CD4-positive, CD25-positive, alpha-beta regulatory T cell (primary cell): ENCODE measurements around the gene HECTD4. TPM values are rescaled to one million over a fixed set of nuclear protein-coding genes. Genes with fewer than 3 reads are reported as not detected.

Experiments
- ATAC-seq, 2 donors: fragments of 150-1000 bp; cut with Tn5 transposase; one replicate each; pipeline ENCODE4 v1.10.0; 2021; ENCODE audit warnings: low read depth in 2 of 2, moderate number of reproducible peaks in 2 of 2, moderate library complexity in 1 of 2
- DNase-seq, 3 donors: peaks; one replicate each; pipeline versions ENCODE4 v3.0.0 to v3.0.0-alpha.2; 2012 to 2022; ENCODE audit warnings: mixed read lengths in 1 of 3
- H3K27ac ChIP-seq: one replicate; pipeline ENCODE4 v1.7.0; 2013; ENCODE audit warnings: mild to moderate bottlenecking, low read length; ENCODE audit not compliant: insufficient read depth, poor library complexity, severe bottlenecking
- H3K27me3 ChIP-seq: one replicate; pipeline ENCODE4 v1.7.0; 2013; ENCODE audit warnings: low read length; ENCODE audit not compliant: control insufficient read depth, insufficient read depth
- H3K36me3 ChIP-seq: one replicate; pipeline ENCODE4 v1.7.0; 2013; ENCODE audit warnings: mild to moderate bottlenecking, low read length, moderate library complexity; ENCODE audit not compliant: control insufficient read depth, insufficient read depth
- H3K4me1 ChIP-seq: 2 replicates; pipeline ENCODE4 v1.7.0; 2013; ENCODE audit warnings: mild to moderate bottlenecking, low read length; ENCODE audit not compliant: insufficient read depth, control insufficient read depth, poor library complexity, severe bottlenecking
- H3K4me3 ChIP-seq: one replicate; pipeline ENCODE4 v1.7.0; 2013; ENCODE audit warnings: low read depth, mild to moderate bottlenecking, low read length, moderate library complexity
- H3K9me3 ChIP-seq, 2 experiments: 1 replicate in 1 of 2; 2 replicates in 1 of 2; pipeline ENCODE4 v1.7.0; 2013; ENCODE audit warnings: low read length in 2 of 2, mild to moderate bottlenecking in 1 of 2, moderate library complexity in 1 of 2; ENCODE audit not compliant: control insufficient read depth in 2 of 2
- H3K27ac Mint-ChIP-seq, 3 donors: one replicate each; pipeline ENCODE4 v1.8.0; 2020 to 2022; ENCODE audit warnings: mild to moderate bottlenecking in 3 of 3, mixed read lengths in 3 of 3, moderate library complexity in 2 of 3
- H3K27me3 Mint-ChIP-seq: one replicate; pipeline ENCODE4 v1.8.0; 2022; ENCODE audit warnings: mild to moderate bottlenecking, mixed read lengths
- H3K36me3 Mint-ChIP-seq: one replicate; pipeline ENCODE4 v1.8.0; 2020; ENCODE audit warnings: mixed read lengths
- H3K4me1 Mint-ChIP-seq, 4 donors: one replicate each; pipeline ENCODE4 v1.8.0; 2020 to 2022; ENCODE audit warnings: mixed read lengths in 4 of 4, mild to moderate bottlenecking in 1 of 4
- H3K4me3 Mint-ChIP-seq, 4 donors: one replicate each; pipeline ENCODE4 v1.8.0; 2020 to 2022; ENCODE audit warnings: mild to moderate bottlenecking in 4 of 4, mixed read lengths in 4 of 4, moderate library complexity in 3 of 4
- H3K9me3 Mint-ChIP-seq, 7 donors: one replicate each; pipeline ENCODE4 v1.8.0; 2020 to 2022; ENCODE audit warnings: mixed read lengths in 7 of 7, mild to moderate bottlenecking in 3 of 7, moderate library complexity in 2 of 7
- polyA plus RNA-seq, 4 donors: library from polyadenylated mRNA; unstranded; fragments of 300-500 nt; fragmentation: Illumina TruSeq; gene quantifications; one replicate each; pipeline ENCODE4 v1.2.3, GENCODE V29; 2021
- total RNA-seq: library from RNA; stranded (reverse); gene quantifications from one replicate; pipeline ENCODE4 v1.2.3, GENCODE V29; 2022

HECTD4 gene
- total and polyA plus RNA-seq, 5 donors from 2014 or later, result 2.1 to 59.3 (median 2.7) TPM

DNA sequence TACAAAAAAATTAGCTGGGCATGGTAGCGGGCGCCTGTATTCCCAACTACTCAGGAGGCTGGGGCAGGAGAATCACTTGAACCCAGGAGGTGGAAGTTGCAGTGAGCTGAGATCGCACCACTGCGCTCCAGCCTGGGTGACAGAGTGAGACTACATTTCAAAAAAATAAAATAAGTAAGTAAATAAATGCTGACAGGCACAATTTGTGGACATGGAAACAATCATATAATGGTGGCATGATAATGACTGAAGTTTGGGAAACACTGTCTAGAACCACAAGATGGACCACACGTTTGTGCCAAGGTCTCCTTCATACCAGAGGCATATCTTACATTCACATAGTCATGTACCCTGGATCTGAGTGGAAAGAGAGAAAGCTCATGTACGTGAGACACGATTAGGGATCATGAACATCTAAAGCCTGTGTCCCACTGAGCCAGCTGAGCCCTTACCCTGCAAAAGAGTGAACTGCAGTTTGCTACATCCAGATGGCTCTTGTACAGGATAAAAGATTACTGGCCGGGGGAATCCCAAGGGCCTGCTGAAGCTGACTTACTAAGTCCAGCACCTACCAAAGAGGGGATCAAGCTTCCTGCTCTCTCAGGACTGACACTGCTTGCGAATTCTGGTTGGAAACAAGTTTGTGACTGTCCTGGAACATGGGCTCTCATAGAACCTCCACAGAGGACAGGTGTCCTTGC lies 194.0 kb downstream of the HECTD4 start:
- Histone ChIP-seq H3K27ac (no peak overlapping the region), H3K4me3 (no peak overlapping the region), H3K4me1 (no peaks in the 10 kb centered on the region), H3K27me3 (no peaks in the 10 kb centered on the region), H3K36me3 (peaks cover 36% of the 10 kb centered on the region), H3K9me3 (no peaks in the 10 kb centered on the region)
- Mint-ChIP-seq H3K4me1 (no peaks in the 10 kb centered on the region), H3K9me3 (no peaks in the 10 kb centered on the region), H3K27me3 (no peaks in the 10 kb centered on the region), H3K27ac (peak overlapping the region in 1 of 3 donors; percentile 37), H3K36me3 (peaks cover 44% of the 10 kb centered on the region), H3K4me3 (no peak overlapping the region)
- DNase-seq, result no peak
- ATAC-seq, result no peak

DNA sequence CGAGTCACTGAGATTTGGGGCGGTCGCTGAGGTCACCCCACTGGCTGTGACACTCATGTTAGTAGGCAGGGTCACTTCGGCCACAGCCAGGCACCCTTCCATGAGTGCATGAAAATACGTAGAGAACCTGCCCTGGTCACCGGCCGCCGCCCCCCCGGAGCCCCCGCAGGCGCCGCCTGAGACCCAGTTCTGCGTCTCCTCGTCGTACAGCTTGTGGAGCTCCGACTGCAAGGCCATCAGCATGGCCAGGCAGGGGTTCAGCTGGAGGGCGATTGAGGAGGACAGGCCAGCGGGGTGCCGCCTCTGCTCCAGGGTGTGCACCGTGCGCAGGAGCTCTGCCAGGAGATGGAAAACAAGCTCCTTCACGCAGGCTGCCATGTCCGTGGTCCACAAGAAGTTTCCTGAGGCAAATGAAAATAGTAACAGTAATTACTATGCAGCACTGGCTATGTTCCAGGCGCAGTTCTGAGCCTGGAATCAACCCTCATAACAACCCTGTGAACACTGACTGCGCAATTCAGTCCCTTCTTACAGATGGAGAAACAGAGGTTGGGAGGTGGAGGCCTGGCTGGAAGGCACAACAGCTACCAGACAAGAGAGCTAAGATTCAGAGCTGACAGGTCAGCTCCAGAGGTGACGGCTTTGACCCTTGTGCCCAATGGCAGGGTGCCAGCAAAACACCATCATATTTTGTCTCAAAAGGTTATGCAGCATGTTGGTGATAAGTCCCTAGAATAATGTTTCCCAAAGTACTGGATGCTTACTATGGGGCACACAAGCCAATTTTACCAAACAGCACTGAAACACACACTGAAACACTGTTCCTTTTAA lies 196.9 kb downstream of the HECTD4 start:
- no peak for ATAC-seq
- Mint-ChIP-seq H3K27ac (peak overlapping the region in 2 of 3 donors; percentile 26 to 42), H3K9me3 (no peaks in the 10 kb centered on the region), H3K36me3 (peaks cover 33% of the 10 kb centered on the region), H3K4me1 (no peaks in the 10 kb centered on the region), H3K4me3 (no peak overlapping the region), H3K27me3 (no peaks in the 10 kb centered on the region)
- no peaks in the 10 kb centered on the region for H3K9me3 ChIP-seq
- H3K27ac ChIP-seq, result no peak overlapping the region
- no peak overlapping the region for H3K4me3 ChIP-seq
- H3K36me3 ChIP-seq, result peaks cover 16% of the 10 kb centered on the region
- no peak for DNase-seq
- H3K4me1 ChIP-seq, result no peaks in the 10 kb centered on the region
- H3K27me3 ChIP-seq, result no peaks in the 10 kb centered on the region

DNA sequence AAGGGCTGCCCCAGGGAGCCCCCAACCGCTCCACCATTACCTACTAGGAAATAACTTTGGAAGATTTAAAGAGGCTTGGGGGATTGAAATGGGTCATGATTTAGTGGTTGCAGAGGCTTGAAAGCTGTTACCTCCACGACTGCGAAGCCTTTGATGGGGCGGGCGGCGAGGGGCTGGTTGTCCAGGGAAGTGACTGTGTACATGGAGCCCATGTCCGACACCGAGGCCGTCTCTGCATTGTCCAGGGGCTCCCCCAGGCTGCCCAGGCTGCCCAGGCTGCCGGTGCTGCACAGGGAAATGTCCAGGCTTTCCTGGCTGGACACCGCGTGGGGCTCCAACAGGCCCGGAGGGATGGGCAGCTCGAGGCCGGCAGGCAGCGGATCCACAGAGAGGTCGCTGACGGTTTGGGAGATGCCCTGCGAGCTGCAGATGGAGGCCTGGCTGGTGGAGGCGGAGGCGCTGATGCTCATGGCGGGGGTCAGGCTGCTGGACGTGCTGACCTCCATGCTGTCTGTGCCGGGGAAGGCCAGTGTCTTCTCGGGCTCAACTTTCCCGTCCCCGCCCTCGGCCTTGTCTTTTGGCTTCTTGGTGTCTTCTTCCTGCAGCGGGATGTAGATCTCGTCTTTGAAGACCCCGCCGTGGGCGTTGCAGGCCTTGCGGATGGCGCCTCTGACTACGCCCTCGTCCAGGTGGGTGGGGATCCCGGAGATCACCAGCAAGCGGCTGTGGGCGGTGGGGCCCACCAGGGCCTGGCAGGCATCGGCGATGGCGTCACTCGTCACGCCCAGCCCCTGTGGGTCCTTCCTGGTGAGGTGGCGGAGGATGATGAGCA lies 198.0 kb downstream of the HECTD4 start:
- Mint-ChIP-seq H3K36me3 (peaks cover 29% of the 10 kb centered on the region), H3K4me1 (no peaks in the 10 kb centered on the region), H3K27ac (no peak overlapping the region), H3K27me3 (no peaks in the 10 kb centered on the region), H3K4me3 (no peak overlapping the region), H3K9me3 (no peaks in the 10 kb centered on the region)
- H3K4me3 ChIP-seq, result no peak overlapping the region
- no peaks in the 10 kb centered on the region for H3K4me1 ChIP-seq
- H3K27me3 ChIP-seq, result no peaks in the 10 kb centered on the region
- ATAC-seq (no peak), DNase-seq (no peak)
- H3K9me3 ChIP-seq, result no peaks in the 10 kb centered on the region
- peaks cover 21% of the 10 kb centered on the region for H3K36me3 ChIP-seq
- H3K27ac ChIP-seq, result no peak overlapping the region

DNA sequence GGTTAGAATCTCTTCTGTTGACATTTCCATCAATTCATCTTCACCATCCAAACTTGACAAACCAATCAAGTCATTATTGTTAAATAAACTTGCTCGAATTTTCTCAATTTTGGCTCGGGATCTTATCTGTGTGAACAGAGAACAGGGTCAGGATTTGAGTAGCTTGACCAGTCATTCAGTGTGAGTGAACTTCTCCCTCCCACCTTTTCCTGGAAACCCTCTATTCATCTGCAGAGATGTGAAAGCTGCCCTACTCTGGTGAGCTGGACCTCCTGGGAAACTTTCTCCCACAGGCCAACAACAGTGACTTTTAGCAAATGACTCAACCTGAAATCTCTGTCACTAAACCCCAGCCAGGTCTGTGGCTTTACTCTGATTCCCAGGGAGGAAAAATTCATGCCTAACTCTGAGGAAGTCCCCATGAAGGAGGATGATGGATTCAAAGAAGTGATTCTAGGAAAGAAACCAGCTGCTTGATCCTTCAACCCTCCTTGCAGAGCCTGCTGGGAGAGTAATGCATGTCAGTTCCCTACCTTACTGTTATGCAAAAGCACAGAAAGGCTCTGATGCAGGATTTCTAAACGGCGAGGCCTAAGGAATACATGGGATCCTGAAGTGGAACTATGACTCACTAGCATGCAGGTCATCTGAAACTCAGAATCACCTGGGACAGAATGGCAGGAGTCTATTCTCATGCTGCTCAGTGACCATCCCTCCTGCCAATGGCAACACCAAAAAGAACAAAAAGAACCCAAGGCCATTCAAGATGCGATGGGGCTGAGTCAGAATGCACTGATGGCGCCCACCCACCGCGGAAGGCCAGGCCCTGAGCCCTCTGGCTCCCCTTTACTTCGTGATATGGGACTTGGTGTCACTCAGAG lies 198.8 kb downstream of the HECTD4 start:
- Histone ChIP-seq H3K4me3 (no peak overlapping the region), H3K27me3 (no peaks in the 10 kb centered on the region), H3K27ac (no peak overlapping the region), H3K4me1 (no peaks in the 10 kb centered on the region), H3K36me3 (peaks cover 26% of the 10 kb centered on the region), H3K9me3 (no peaks in the 10 kb centered on the region)
- ATAC-seq (no peak), DNase-seq (no peak)
- H3K4me3 Mint-ChIP-seq, result no peak overlapping the region
- H3K36me3 Mint-ChIP-seq, result peaks cover 29% of the 10 kb centered on the region
- no peaks in the 10 kb centered on the region for H3K9me3 Mint-ChIP-seq
- peak overlapping the region; percentile 14 to 44 (median 20) for H3K27ac Mint-ChIP-seq
- H3K4me1 Mint-ChIP-seq, result no peaks in the 10 kb centered on the region
- H3K27me3 Mint-ChIP-seq, result no peaks in the 10 kb centered on the region

DNA sequence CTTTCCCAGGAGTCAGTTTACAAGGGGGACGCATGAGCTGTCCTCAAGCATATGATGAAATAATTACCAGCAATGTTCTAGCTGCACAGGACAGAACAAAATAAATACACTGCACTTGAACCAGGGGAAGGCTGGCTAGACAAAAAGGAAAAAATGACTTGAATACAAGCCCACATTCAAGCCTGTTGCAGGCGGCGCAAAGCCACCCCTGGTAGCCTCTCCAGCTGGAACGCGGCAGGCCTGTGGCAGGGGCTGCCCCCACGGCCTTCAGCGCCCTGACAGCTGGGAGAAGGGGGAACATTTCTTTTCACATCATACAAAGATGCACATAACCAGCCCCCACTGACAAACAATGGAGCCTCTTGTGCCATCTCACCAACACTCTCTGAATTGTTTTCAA lies 199.7 kb downstream of the HECTD4 start:
- Mint-ChIP-seq H3K9me3 (no peaks in the 10 kb centered on the region), H3K27me3 (no peaks in the 10 kb centered on the region), H3K4me3 (no peak overlapping the region), H3K4me1 (no peaks in the 10 kb centered on the region), H3K27ac (no peak overlapping the region), H3K36me3 (peaks cover 29% of the 10 kb centered on the region)
- no peak for DNase-seq
- H3K27ac ChIP-seq, result no peak overlapping the region
- no peaks in the 10 kb centered on the region for H3K9me3 ChIP-seq
- H3K27me3 ChIP-seq, result no peaks in the 10 kb centered on the region
- H3K36me3 ChIP-seq, result peaks cover 33% of the 10 kb centered on the region
- no peak for ATAC-seq
- no peak overlapping the region for H3K4me3 ChIP-seq
- no peaks in the 10 kb centered on the region for H3K4me1 ChIP-seq

DNA sequence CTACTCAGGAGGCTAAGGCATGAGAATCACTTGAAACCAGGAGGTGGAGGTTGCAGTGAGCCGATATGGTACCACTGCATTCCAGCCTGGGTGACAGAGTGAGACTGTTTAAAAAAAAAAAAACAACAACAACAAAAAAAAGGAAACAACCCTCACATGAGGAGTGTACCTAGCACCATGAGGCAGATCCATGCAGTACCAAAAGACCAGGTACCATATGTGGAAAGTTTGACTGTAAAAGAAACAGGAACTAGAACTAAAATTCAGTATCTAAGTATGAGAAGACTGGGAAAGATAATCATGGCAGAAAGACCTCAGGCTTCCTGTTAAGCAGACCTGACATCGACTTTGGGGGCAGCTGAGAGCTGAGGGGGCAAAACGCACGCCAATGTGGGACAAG lies 201.8 kb downstream of the HECTD4 start:
- ATAC-seq, result no peak
- H3K27me3 Mint-ChIP-seq, result no peaks in the 10 kb centered on the region
- H3K36me3 Mint-ChIP-seq, result peaks cover 40% of the 10 kb centered on the region
- DNase-seq, result no peak
- Histone ChIP-seq H3K4me3 (no peak overlapping the region), H3K27me3 (no peaks in the 10 kb centered on the region), H3K27ac (no peak overlapping the region), H3K9me3 (no peaks in the 10 kb centered on the region), H3K36me3 (peaks cover 44% of the 10 kb centered on the region), H3K4me1 (no peaks in the 10 kb centered on the region)
- no peak overlapping the region for H3K4me3 Mint-ChIP-seq
- H3K27ac Mint-ChIP-seq, result peak overlapping the region in 2 of 3 donors; percentile 52 to 82
- no peaks in the 10 kb centered on the region for H3K4me1 Mint-ChIP-seq
- no peaks in the 10 kb centered on the region for H3K9me3 Mint-ChIP-seq

DNA sequence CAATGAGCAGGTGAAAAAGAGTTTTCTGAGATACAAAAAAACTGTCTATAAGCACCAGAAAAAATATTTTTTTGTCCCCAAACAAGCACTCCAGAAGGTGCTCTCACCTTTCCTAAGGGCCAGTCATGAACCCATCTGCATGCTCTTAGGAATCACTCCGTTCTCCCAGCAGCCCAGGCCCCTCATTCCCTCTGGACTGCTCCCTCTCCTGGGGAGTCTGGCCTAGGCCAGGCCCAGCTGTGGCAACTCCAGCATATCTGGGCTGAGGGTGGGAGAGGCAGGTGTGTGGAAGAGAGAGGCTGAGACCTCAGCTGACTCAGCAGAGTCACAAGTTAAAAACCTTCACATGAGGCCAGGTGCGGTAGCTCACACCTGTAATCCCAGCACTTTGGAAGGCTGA lies 202.3 kb downstream of the HECTD4 start:
- H3K27ac Mint-ChIP-seq, result peak overlapping the region in 1 of 3 donors; percentile 93

More for the DNA sequence above, 202.3 kb downstream of the HECTD4 start:
- peaks cover 48% of the 10 kb centered on the region for H3K36me3 ChIP-seq
- no peaks in the 10 kb centered on the region for H3K4me1 ChIP-seq
- no peaks in the 10 kb centered on the region for H3K9me3 ChIP-seq
- no peak overlapping the region for H3K27ac ChIP-seq
- ATAC-seq (no peak), DNase-seq (no peak)
- no peaks in the 10 kb centered on the region for H3K4me1 Mint-ChIP-seq
- no peak overlapping the region for H3K4me3 ChIP-seq
- H3K4me3 Mint-ChIP-seq, result no peak overlapping the region
- peaks cover 43% of the 10 kb centered on the region for H3K36me3 Mint-ChIP-seq
- H3K27me3 Mint-ChIP-seq, result no peaks in the 10 kb centered on the region
- no peaks in the 10 kb centered on the region for H3K9me3 Mint-ChIP-seq
- H3K27me3 ChIP-seq, result no peaks in the 10 kb centered on the region
